Stimulated activated memory B cell treated with anti-CD40 and anti-IgM and Interleukin-4, amounts not matched to agents 10 μg/mL and 1 μg/mL and 100 μg/mL, for 72 hours (primary cell): ENCODE results near the gene SLAMF9.

Source experiments
- ATAC-seq: fragments of 150-1000 bp; cut with Tn5 transposase; 2 replicates; pipeline ENCODE4 v1.10.0; 2021
- H3K27ac Mint-ChIP-seq: one replicate; pipeline ENCODE4 v1.8.0; 2022; ENCODE audit warnings: mild to moderate bottlenecking, mixed read lengths
- H3K27me3 Mint-ChIP-seq: one replicate; pipeline ENCODE4 v1.8.0; 2022; ENCODE audit warnings: mixed read lengths
- H3K36me3 Mint-ChIP-seq: one replicate; pipeline ENCODE4 v1.8.0; 2022; ENCODE audit warnings: mixed read lengths
- H3K4me1 Mint-ChIP-seq: one replicate; pipeline ENCODE4 v1.8.0; 2022; ENCODE audit warnings: mixed read lengths
- H3K4me3 Mint-ChIP-seq: one replicate; pipeline ENCODE4 v1.8.0; 2022; ENCODE audit warnings: mild to moderate bottlenecking, moderate library complexity, mixed read lengths
- H3K9me3 Mint-ChIP-seq: one replicate; pipeline ENCODE4 v1.8.0; 2022; ENCODE audit warnings: mixed read lengths

The SLAMF9 gene

DNA sequence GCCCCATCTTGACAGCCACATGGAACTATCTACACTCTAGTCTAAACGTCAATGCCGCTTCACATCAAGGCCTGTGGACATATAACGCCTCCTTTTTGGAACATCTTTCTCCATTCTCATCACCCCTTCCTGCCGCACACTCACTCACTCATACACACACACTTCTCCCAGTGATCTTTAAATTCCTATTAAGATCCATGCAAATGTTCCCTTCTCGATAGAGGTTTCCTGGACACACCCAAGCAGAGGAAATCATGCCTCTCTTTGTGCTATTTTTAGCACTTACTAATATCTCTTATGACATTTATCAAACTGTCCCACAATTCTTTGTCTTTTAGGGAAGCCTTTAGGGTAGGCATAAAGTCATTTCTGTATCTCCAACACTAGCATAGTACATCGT lies 28.2 kb upstream of the SLAMF9 start:
- H3K9me3 Mint-ChIP-seq = no peaks in the 10 kb centered on the region
- H3K4me3 Mint-ChIP-seq = no peak overlapping the region
- H3K27ac Mint-ChIP-seq = no peak overlapping the region
- no peaks in the 10 kb centered on the region for H3K4me1 Mint-ChIP-seq
- peaks cover 43% of the 10 kb centered on the region for H3K27me3 Mint-ChIP-seq
- no peaks in the 10 kb centered on the region for H3K36me3 Mint-ChIP-seq
- no peak for ATAC-seq

DNA sequence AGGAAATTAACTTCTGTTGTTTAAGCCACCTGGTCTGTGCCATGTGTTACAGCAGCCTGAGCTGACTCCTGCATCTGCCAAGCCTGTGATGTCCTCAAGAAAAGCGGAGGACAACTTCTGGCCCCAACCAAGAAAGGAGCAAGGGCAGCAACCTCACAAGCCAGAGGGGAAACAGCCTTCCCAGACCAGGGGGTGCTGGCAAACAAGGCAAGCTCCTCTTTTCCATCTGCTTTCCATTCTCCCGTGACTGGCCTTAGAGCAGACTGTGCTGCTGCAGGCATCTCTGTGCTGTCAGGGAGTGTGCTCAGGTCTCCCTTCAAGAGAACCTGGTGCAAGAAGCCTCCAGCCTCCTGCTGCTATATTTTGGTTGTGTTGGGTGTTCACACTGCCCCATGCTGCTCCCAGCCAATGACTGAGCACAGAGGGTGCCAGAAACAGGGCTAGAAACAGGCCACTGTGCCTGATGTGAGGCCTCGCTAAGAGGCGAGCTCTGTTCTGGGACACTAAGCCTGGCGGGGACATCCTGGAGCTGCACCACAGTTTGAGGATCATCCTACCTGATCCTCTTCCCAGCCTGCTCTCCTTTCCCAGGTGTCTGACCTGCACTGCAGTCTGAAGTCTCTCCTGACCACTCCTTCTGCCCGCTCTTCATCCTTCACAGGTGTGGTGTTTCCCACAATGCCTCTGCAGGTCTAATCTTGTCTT lies 27.5 kb upstream of the SLAMF9 start:
- Mint-ChIP-seq H3K4me3 (no peak overlapping the region), H3K27me3 (peaks cover 49% of the 10 kb centered on the region), H3K9me3 (no peaks in the 10 kb centered on the region), H3K27ac (no peak overlapping the region), H3K4me1 (no peaks in the 10 kb centered on the region), H3K36me3 (no peaks in the 10 kb centered on the region)
- no peak for ATAC-seq

GRCh38 chr1:159980786-159981185 lies 26.7 kb upstream of the SLAMF9 start:
- ATAC-seq = no peak
- H3K4me3 Mint-ChIP-seq = no peak overlapping the region
- H3K27ac Mint-ChIP-seq = no peak overlapping the region
- no peaks in the 10 kb centered on the region for H3K4me1 Mint-ChIP-seq
- H3K36me3 Mint-ChIP-seq = no peaks in the 10 kb centered on the region
- H3K27me3 Mint-ChIP-seq = peaks cover 52% of the 10 kb centered on the region
- no peaks in the 10 kb centered on the region for H3K9me3 Mint-ChIP-seq

DNA sequence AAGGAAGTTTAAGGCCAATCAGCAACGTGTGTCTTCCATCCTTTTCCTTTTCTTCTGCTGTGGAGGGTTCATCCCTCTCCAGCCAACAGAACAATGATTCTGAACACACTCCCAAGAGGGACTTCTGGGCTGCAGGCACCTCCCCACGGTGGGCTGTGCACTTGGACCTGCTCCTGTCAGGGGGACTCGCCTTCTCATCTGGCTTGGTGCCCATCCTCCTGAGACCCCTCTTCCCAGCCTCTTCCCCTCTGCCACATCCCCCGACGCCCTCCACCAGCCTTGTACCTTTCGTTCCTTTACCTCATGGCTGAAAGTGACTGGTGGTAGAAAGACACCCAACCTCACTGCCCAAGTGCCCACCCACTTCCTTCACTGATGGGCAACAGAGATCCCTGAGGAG lies 26.0 kb upstream of the SLAMF9 start:
- Mint-ChIP-seq H3K4me3 (no peak overlapping the region), H3K27me3 (peaks cover 48% of the 10 kb centered on the region), H3K9me3 (no peaks in the 10 kb centered on the region), H3K27ac (no peak overlapping the region), H3K4me1 (no peaks in the 10 kb centered on the region), H3K36me3 (no peaks in the 10 kb centered on the region)
- no peak for ATAC-seq

DNA sequence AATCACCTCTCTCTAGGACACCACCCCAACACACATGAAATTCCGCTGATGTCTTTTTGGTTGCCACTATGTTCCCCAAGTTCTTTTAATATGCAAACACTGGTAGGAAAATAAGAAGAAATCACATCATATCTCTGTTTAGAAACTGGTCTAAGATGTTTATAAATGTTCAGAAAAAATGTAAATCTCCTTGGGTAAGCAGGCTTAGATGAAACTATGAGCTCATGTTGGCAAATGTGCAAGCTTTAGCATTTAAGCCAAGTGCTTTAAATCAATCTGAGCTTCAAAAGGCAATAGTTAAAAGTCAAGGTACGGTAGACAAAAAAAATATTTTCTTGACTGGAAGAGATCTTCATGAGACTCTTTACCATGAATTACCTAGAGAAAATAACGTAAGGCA lies 25.2 kb upstream of the SLAMF9 start:
- Mint-ChIP-seq H3K27me3 (peaks cover 46% of the 10 kb centered on the region), H3K4me1 (no peaks in the 10 kb centered on the region), H3K4me3 (no peak overlapping the region), H3K36me3 (no peaks in the 10 kb centered on the region), H3K9me3 (no peaks in the 10 kb centered on the region), H3K27ac (no peak overlapping the region)
- no peak for ATAC-seq

DNA sequence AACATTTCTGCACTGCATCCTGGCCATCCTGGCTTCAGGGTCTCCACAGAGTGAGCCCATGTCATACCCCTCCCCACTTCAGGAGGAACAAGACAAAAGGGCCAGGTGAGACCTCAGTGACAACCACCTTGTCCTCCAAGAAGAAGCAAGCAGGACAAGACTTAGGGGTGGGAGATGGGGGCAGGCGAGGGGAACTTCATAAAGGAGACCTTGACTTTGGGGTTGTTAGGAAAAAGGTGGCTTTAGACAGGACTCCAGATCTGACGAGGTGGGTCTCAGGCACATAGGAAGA lies 24.0 kb upstream of the SLAMF9 start:
- Mint-ChIP-seq H3K4me3 (no peak overlapping the region), H3K36me3 (no peaks in the 10 kb centered on the region), H3K27ac (no peak overlapping the region), H3K4me1 (no peaks in the 10 kb centered on the region), H3K9me3 (no peaks in the 10 kb centered on the region), H3K27me3 (peaks cover 46% of the 10 kb centered on the region)
- ATAC-seq = peak; percentile 4

DNA sequence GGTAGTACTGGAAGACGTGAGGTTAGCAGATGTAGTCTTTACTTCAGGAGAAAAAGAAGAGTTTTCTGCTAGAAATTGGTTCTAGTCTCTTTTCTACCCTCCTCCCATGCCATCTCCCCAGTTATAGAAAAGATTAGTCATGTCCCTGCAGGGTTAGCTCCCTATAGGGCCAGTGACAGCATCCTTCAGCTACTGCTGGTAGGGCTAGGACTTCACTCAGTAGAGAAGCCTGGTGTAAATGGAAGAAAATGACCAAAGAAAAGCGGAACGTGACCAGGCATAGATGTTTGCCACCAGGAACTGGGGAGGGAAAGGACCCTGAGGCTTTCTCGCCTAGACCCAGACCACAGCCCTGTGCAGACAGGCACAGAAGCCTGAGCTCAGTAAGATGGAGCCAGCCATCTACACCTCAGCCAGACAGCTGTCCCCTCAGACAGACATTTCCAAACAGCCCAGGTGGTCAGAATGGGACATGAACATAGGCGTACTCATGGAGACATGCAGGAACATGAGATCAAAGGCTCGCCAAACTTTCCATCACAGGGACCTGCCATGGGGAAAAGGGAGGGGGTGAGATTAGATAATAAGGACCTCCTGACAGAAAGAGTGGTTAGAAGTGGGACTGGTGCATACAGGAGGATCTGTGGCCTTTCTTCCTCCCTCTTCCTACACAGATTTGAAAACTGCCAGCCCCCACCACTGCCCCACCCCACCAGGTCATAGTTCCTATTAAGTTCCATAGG lies 23.5 kb upstream of the SLAMF9 start:
- Mint-ChIP-seq H3K27ac (no peak overlapping the region), H3K9me3 (no peaks in the 10 kb centered on the region), H3K36me3 (no peaks in the 10 kb centered on the region), H3K4me1 (no peaks in the 10 kb centered on the region), H3K27me3 (peaks cover 44% of the 10 kb centered on the region), H3K4me3 (no peak overlapping the region)
- ATAC-seq = peak; percentile 9

DNA sequence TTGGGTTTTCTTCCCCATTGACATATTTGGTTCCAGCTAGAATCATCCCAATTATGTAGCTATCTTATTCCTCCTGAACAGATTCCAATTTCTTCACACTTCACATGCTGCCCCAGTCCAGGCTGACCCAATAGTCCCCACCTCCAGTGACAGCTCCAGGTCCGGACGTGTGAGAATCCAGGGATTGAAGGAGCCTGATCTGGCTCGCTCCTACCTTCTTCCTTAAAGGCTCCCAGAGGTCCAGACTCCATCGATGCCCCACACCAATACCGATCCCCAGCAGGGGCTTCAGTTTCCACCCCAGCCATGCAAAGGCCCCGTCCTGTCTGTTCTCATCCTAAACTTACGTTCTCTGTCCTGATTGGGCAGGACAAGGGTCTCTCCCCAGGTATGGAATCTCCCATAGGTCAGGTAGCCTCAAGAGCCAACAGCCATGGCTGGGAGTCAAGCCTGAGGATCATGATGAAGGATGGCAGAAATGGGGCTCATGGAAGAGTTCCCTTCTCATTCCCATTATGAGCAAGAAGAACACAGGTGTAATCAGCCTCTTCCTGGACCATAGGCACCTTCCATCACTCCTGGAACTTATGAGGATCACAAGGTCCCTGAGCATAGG lies 20.4 kb upstream of the SLAMF9 start:
- ATAC-seq = no peak
- H3K9me3 Mint-ChIP-seq = no peaks in the 10 kb centered on the region
- H3K4me3 Mint-ChIP-seq = no peak overlapping the region
- no peaks in the 10 kb centered on the region for H3K36me3 Mint-ChIP-seq
- H3K4me1 Mint-ChIP-seq = no peaks in the 10 kb centered on the region
- no peak overlapping the region for H3K27ac Mint-ChIP-seq
- peaks cover 23% of the 10 kb centered on the region for H3K27me3 Mint-ChIP-seq

GRCh38 chr1:159973350-159973940 lies 19.4 kb upstream of the SLAMF9 start:
- Mint-ChIP-seq H3K4me3 (no peak overlapping the region), H3K36me3 (no peaks in the 10 kb centered on the region), H3K27me3 (peaks cover 27% of the 10 kb centered on the region), H3K4me1 (no peaks in the 10 kb centered on the region), H3K9me3 (no peaks in the 10 kb centered on the region), H3K27ac (no peak overlapping the region)
- ATAC-seq = no peak

GRCh38 chr1:159972443-159973205 lies 18.6 kb upstream of the SLAMF9 start:
- no peak overlapping the region for H3K4me3 Mint-ChIP-seq
- H3K9me3 Mint-ChIP-seq = no peaks in the 10 kb centered on the region
- no peaks in the 10 kb centered on the region for H3K4me1 Mint-ChIP-seq
- ATAC-seq = no peak
- H3K27ac Mint-ChIP-seq = no peak overlapping the region
- no peaks in the 10 kb centered on the region for H3K36me3 Mint-ChIP-seq
- H3K27me3 Mint-ChIP-seq = peaks cover 35% of the 10 kb centered on the region

DNA sequence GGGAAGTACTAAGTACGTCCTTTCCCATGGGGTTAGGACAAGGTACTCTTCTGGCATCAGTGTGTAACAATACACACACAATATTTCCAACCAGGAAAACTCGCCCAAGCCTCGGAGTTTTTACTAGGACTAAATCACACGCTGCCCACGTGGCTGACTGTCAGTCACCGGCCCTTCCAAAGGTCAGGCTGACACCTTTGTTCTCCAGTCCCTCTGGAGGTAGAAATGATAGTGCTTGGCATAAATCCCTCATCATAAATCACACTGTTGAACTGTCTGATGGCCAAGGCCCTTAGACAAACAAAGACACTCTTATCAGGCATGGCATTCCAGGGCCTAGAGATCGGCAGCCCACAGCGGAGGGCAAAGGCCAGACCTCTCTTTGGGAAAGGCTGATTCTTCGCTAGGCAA lies 16.9 kb upstream of the SLAMF9 start:
- Mint-ChIP-seq H3K27ac (no peak overlapping the region), H3K36me3 (no peaks in the 10 kb centered on the region), H3K4me1 (no peaks in the 10 kb centered on the region), H3K9me3 (no peaks in the 10 kb centered on the region), H3K27me3 (peaks cover 38% of the 10 kb centered on the region), H3K4me3 (no peak overlapping the region)
- ATAC-seq = no peak

DNA sequence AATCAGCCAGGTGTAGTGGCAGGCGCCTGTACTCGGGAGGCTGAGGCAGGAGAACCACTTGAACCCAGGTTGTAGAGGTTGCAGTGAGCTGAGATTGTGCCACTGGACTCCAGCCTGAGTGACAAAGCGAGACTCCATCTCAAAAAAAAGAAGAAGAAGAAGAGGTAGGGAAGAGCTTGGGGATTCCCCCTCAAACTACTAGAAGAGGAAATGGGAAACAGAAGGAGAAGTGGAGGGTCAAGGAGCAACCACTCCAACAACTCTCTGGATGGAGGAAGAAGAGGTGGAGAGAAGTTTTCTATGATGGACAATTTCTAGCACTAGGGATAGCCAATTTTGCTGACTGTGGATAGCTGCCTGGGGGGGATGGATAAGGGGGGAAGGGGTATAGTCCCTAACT lies 14.9 kb upstream of the SLAMF9 start:
- no peak overlapping the region for H3K27ac Mint-ChIP-seq
- peaks cover 41% of the 10 kb centered on the region for H3K27me3 Mint-ChIP-seq
- no peaks in the 10 kb centered on the region for H3K9me3 Mint-ChIP-seq
- no peak for ATAC-seq
- H3K36me3 Mint-ChIP-seq = no peaks in the 10 kb centered on the region
- no peaks in the 10 kb centered on the region for H3K4me1 Mint-ChIP-seq
- no peak overlapping the region for H3K4me3 Mint-ChIP-seq

- H3K36me3 Mint-ChIP-seq = no peaks in the 10 kb centered on the region
- no peaks in the 10 kb centered on the region for H3K4me1 Mint-ChIP-seq
- peaks cover 43% of the 10 kb centered on the region for H3K27me3 Mint-ChIP-seq
- H3K9me3 Mint-ChIP-seq = no peaks in the 10 kb centered on the region
- H3K27ac Mint-ChIP-seq = no peak overlapping the region
- H3K4me3 Mint-ChIP-seq = no peak overlapping the region
- ATAC-seq = no peak
Observed at GRCh38 chr1:159965263-159965662, 11.2 kb upstream of the SLAMF9 start.

DNA sequence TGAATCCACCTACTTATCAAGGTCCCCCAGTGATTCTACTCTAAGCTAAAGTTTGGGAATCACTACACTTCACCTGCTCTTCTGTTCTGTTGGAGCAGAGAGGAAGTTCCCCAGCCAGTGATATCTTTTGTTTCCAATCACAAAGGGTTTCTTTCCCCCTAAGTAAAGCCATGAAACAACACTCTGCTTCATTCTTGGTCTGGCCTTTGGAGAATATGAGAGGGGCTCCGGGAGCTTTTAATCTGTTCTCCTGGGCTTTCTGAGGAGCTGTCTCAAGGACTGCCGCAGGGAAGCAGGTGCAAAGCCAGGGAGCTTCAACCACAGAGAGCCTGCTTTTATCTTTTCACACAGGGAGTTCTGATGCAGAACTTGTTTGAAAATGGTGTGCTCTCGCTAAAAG lies 10.1 kb upstream of the SLAMF9 start:
- ATAC-seq = no peak
- peaks cover 46% of the 10 kb centered on the region for H3K27me3 Mint-ChIP-seq
- H3K4me1 Mint-ChIP-seq = peaks cover 4% of the 10 kb centered on the region
- H3K4me3 Mint-ChIP-seq = no peak overlapping the region
- no peak overlapping the region for H3K27ac Mint-ChIP-seq
- H3K36me3 Mint-ChIP-seq = no peaks in the 10 kb centered on the region
- H3K9me3 Mint-ChIP-seq = no peaks in the 10 kb centered on the region

- H3K9me3 Mint-ChIP-seq = no peaks in the 10 kb centered on the region
- no peak for ATAC-seq
- H3K4me3 Mint-ChIP-seq = no peak overlapping the region
- H3K27me3 Mint-ChIP-seq = peaks cover 29% of the 10 kb centered on the region
- H3K36me3 Mint-ChIP-seq = no peaks in the 10 kb centered on the region
- peaks cover 9% of the 10 kb centered on the region for H3K4me1 Mint-ChIP-seq
- no peak overlapping the region for H3K27ac Mint-ChIP-seq
Observed at GRCh38 chr1:159962176-159962575, 8.1 kb upstream of the SLAMF9 start.
